Thymus (tissue), 11 donors: ENCODE data around the gene DPY30. TPM values are rescaled to one million over a fixed set of nuclear protein-coding genes. Genes with fewer than 3 reads are reported as not detected.
A peak's percentile ranks its signal among the peaks of the same experiment; 100 is the strongest.

Experiments used
- DNase-seq, 9 donors: peaks; one replicate each; pipeline ENCODE4 v3.0.0-alpha.2; 2013; ENCODE audit warnings: low spot score in 9 of 9, low read depth in 6 of 9, missing footprints in 1 of 9
- H3K27ac ChIP-seq, 2 donors: one replicate each; pipeline ENCODE4 v1.5.1; 2013; ENCODE audit warnings: control low read depth in 1 of 2, low read depth in 1 of 2, low read length in 1 of 2, mild to moderate bottlenecking in 1 of 2, moderate library complexity in 1 of 2
- H3K27me3 ChIP-seq, 2 donors: one replicate each; pipeline ENCODE4 v1.5.1; 2013; ENCODE audit warnings: low read length in 1 of 2; ENCODE audit not compliant: control insufficient read depth in 2 of 2, insufficient read depth in 1 of 2
- H3K36me3 ChIP-seq, 2 donors: one replicate each; pipeline ENCODE4 v1.5.1; 2013; ENCODE audit warnings: low read length in 1 of 2, mild to moderate bottlenecking in 1 of 2, moderate library complexity in 1 of 2; ENCODE audit not compliant: control insufficient read depth in 2 of 2, insufficient read depth in 2 of 2
- H3K4me1 ChIP-seq, 2 donors: one replicate each; pipeline ENCODE4 v1.5.1; 2013; ENCODE audit warnings: low read length in 2 of 2; ENCODE audit not compliant: control insufficient read depth in 2 of 2, insufficient read depth in 2 of 2
- H3K4me3 ChIP-seq, 2 donors: one replicate each; pipeline ENCODE4 v1.5.1; 2013; ENCODE audit warnings: low read length in 2 of 2, control low read depth in 1 of 2, mild to moderate bottlenecking in 1 of 2
- H3K9me3 ChIP-seq, 2 donors: one replicate each; pipeline ENCODE4 v1.5.1; 2013; ENCODE audit warnings: low read length in 1 of 2, mild to moderate bottlenecking in 1 of 2; ENCODE audit not compliant: control insufficient read depth in 2 of 2, insufficient read depth in 1 of 2
- WGBS: extraction: QIAGEN DNeasy Blood & Tissue Kit; methylation state at CpG from one replicate; pipeline ENCODE4 v1.1.7; 2013; 5-methylcytosine and 5-hydroxymethylcytosine counted together
- polyA plus RNA-seq: library from polyadenylated mRNA; stranded (reverse); fragments of 200-250 nt; gene quantifications from one replicate; pipeline ENCODE4 v1.2.3, GENCODE V29; 2013
- total RNA-seq: library from RNA; stranded (reverse); fragments of 120-200 nt; gene quantifications from one replicate; pipeline ENCODE4 v1.2.4, GENCODE V29; 2013
- donor health status: healthy.

DPY30 gene
- total and polyA plus RNA-seq, 2 donors: 72.3 to 147 TPM

GRCh38 chr2:31986906-31987305 is 52.7 kb downstream of the DPY30 start:
- Histone ChIP-seq H3K9me3 (no peaks in the 10 kb centered on the region), H3K36me3 (peaks cover 0 to 3% of the 10 kb centered on the region in 2 donors), H3K27ac (no peak overlapping the region), H3K4me3 (no peak overlapping the region), H3K27me3 (no peaks in the 10 kb centered on the region), H3K4me1 (no peaks in the 10 kb centered on the region)
- WGBS: 95% methylated on average over 3 of the region's 3 CpGs
- no peak for DNase-seq

DNA sequence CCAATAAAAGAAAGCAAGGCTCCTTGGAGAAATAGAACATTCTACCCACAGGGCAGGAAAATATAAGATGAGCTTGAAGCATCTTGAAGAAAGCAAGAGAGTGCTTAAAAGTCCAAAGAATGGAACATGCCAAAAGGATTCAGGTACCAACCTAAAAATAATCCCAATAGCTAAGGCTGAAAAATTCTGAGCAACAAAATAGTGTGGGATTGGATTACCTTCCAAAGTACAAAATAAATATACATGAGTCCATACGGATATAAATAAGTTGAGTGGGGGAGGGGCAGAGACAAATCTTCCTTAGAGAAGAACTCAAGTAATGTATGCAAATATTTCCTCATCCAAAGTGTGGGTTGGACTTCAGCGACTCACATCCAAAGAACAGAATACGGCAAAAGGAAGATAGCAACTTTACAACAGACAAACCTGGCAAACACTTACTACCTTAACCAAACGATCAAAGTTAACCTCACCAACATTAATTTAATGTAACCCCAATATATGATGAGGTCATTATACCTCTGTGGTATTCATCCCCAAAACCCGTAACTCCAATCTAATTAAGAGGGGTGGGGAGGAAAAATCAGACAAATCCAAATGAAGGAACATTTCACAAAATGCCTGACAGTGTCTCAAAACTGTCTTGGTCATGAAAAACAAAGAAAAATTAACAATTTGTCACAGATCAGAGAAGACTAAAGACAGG is 55.7 kb downstream of the DPY30 start:
- DNase-seq: no peak
- WGBS: 97% methylated on average over 5 of the region's 5 CpGs
- Histone ChIP-seq H3K9me3 (no peaks in the 10 kb centered on the region), H3K4me3 (no peak overlapping the region), H3K27me3 (no peaks in the 10 kb centered on the region), H3K36me3 (peaks cover 0 to 3% of the 10 kb centered on the region in 2 donors), H3K27ac (no peak overlapping the region), H3K4me1 (no peaks in the 10 kb centered on the region)

- peak overlapping the region in 1 of 2 donors; percentile 16 for H3K27ac ChIP-seq
- 68% methylated on average over 6 of the region's 6 CpGs for WGBS
- H3K4me3 ChIP-seq: no peak overlapping the region
- H3K9me3 ChIP-seq: no peaks in the 10 kb centered on the region
- H3K4me1 ChIP-seq: no peaks in the 10 kb centered on the region
- DNase-seq: peak in 3 of 9 donors; percentile 11 to 41 (median 22)
- H3K36me3 ChIP-seq: peaks cover 0 to 3% of the 10 kb centered on the region in 2 donors
- no peaks in the 10 kb centered on the region for H3K27me3 ChIP-seq
Measured at GRCh38 chr2:31980674-31981356, 58.8 kb downstream of the DPY30 start.

- Histone ChIP-seq H3K9me3 (no peaks in the 10 kb centered on the region), H3K4me3 (no peak overlapping the region), H3K36me3 (peaks cover 0 to 3% of the 10 kb centered on the region in 2 donors), H3K27me3 (no peaks in the 10 kb centered on the region), H3K4me1 (no peaks in the 10 kb centered on the region), H3K27ac (no peak overlapping the region)
- no peak for DNase-seq
- 96% methylated on average over 3 of the region's 3 CpGs for WGBS
Measured at GRCh38 chr2:31979956-31980355, 59.6 kb downstream of the DPY30 start.

- Histone ChIP-seq H3K4me3 (no peak overlapping the region), H3K36me3 (peaks cover 0 to 3% of the 10 kb centered on the region in 2 donors), H3K27me3 (no peaks in the 10 kb centered on the region), H3K4me1 (no peaks in the 10 kb centered on the region), H3K9me3 (no peaks in the 10 kb centered on the region), H3K27ac (no peak overlapping the region)
- 98% methylated on average over 3 of the region's 3 CpGs for WGBS
- DNase-seq: no peak
Measured at GRCh38 chr2:31979018-31979417, 60.6 kb downstream of the DPY30 start.

GRCh38 chr2:31978436-31978835 is 61.2 kb downstream of the DPY30 start:
- H3K27me3 ChIP-seq: no peaks in the 10 kb centered on the region
- H3K27ac ChIP-seq: no peak overlapping the region
- H3K4me3 ChIP-seq: no peak overlapping the region
- H3K9me3 ChIP-seq: no peaks in the 10 kb centered on the region
- no peaks in the 10 kb centered on the region for H3K4me1 ChIP-seq
- WGBS: over 99% methylated on average over 6 of the region's 6 CpGs
- DNase-seq: no peak
- H3K36me3 ChIP-seq: no peaks in the 10 kb centered on the region

Other genes starting within 250 kb of the DPY30 start
- gene MEMO1, start 28.8 kb downstream of the DPY30 start, total RNA-seq: 39.9 TPM
- 62.0 TPM for gene MEMO1, start 28.8 kb downstream of the DPY30 start, polyA plus RNA-seq
- gene SPAST, start 23.8 kb upstream of the DPY30 start, total RNA-seq: 28.5 TPM
- 12.7 TPM for gene SPAST, start 23.8 kb upstream of the DPY30 start, polyA plus RNA-seq
- 15.4 TPM for gene SLC30A6, start 126.1 kb upstream of the DPY30 start, total RNA-seq
- gene SLC30A6, start 126.1 kb upstream of the DPY30 start, polyA plus RNA-seq: 7.7 TPM
- 2.6 TPM for gene NLRC4, start 225.1 kb upstream of the DPY30 start, total RNA-seq
- gene NLRC4, start 225.1 kb upstream of the DPY30 start, polyA plus RNA-seq: 2.9 TPM
- 32.4 TPM for gene YIPF4, start 238.1 kb upstream of the DPY30 start, total RNA-seq
- 29.9 TPM for gene YIPF4, start 238.1 kb upstream of the DPY30 start, polyA plus RNA-seq